Renal cortical epithelial cell (primary cell): Measurements from ENCODE around the gene EPB41L1. TPM values are rescaled to one million over a fixed set of nuclear protein-coding genes. Genes with fewer than 3 reads are reported as not detected.

Source experiments
- DNase-seq: peaks from one replicate; pipeline ENCODE4 v3.0.0-alpha.2; 2011; ENCODE audit warnings: low read depth
- total RNA-seq: library from RNA; depleted of rRNA; stranded (reverse); fragments of >200 nt; gene quantifications from 2 replicates; pipeline ENCODE4 v1.2.3, GENCODE V29; 2014

EPB41L1 gene
- 20.3 and 47.7 TPM in 2 replicates for total RNA-seq

GRCh38 chr20:36154700-36155628, at the start of gene EPB41L1:
TSS of gene EPB41L1 (plus strand) at chr20:36154740. CDS start at chr20:36173778, 19,038 bp downstream.
- DNase-seq, result no peak

- no peak for DNase-seq
Measured at GRCh38 chr20:36104856-36105255, 49.7 kb upstream of the EPB41L1 start.

- DNase-seq, result peak; percentile 84
Measured at GRCh38 chr20:36105711-36106226, 48.8 kb upstream of the EPB41L1 start.

- DNase-seq, result no peak
Measured at GRCh38 chr20:36106606-36107005, 47.9 kb upstream of the EPB41L1 start.

- DNase-seq, result no peak
Measured at GRCh38 chr20:36107881-36108280, 46.7 kb upstream of the EPB41L1 start.

- DNase-seq, result no peak
Measured at GRCh38 chr20:36109251-36109947, 45.1 kb upstream of the EPB41L1 start.

- DNase-seq, result no peak
Measured at GRCh38 chr20:36110994-36111393, 43.5 kb upstream of the EPB41L1 start.

- no peak for DNase-seq
Measured at GRCh38 chr20:36112112-36112511, 42.4 kb upstream of the EPB41L1 start.

GRCh38 chr20:36113036-36113435, 41.5 kb upstream of the EPB41L1 start:
- DNase-seq, result no peak

GRCh38 chr20:36113566-36114250, 40.8 kb upstream of the EPB41L1 start:
- DNase-seq, result no peak

GRCh38 chr20:36114707-36115106, 39.8 kb upstream of the EPB41L1 start:
- no peak for DNase-seq

GRCh38 chr20:36115925-36116324, 38.6 kb upstream of the EPB41L1 start:
- DNase-seq, result no peak

GRCh38 chr20:36116807-36117441, 37.6 kb upstream of the EPB41L1 start:
- peak; percentile 54 for DNase-seq

GRCh38 chr20:36117638-36118037, 36.9 kb upstream of the EPB41L1 start:
- no peak for DNase-seq

- no peak for DNase-seq
Measured at GRCh38 chr20:36118371-36118770, 36.2 kb upstream of the EPB41L1 start.

- no peak for DNase-seq
Measured at GRCh38 chr20:36119537-36119936, 35.0 kb upstream of the EPB41L1 start.

GRCh38 chr20:36120241-36120640, 34.3 kb upstream of the EPB41L1 start:
- DNase-seq, result no peak

GRCh38 chr20:36120991-36121390, 33.5 kb upstream of the EPB41L1 start:
- DNase-seq, result no peak

GRCh38 chr20:36121981-36122930, 32.3 kb upstream of the EPB41L1 start:
- no peak for DNase-seq

- no peak for DNase-seq
Measured at GRCh38 chr20:36122931-36123288, 31.6 kb upstream of the EPB41L1 start.

GRCh38 chr20:36125097-36125496, 29.4 kb upstream of the EPB41L1 start:
- DNase-seq, result no peak
